ENCODE measurements around the gene ZNF691.
"Not testable (repeated sequence)": the region's sequence is repeated elsewhere in the genome, so short reads cannot be mapped to it uniquely, and the experiment has no call there.

Gene ZNF691

DNA sequence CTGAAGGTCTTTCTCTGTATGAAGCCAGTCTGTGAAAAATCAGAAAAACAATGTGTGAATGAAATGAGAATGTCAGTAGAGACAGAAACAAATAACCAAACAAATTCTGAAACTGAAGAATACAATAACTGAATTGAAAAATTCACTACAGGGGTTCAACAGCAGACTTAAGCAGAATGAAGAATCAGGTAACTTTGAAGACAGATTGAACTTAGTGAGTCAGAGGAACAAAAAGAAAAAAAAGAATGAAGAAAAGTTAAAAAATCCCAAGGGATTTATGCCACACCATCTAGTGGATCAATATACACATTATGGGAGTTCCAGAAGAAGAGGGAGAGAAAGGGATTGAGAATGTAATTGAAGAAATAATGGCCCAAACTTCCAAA, 14.6 kb downstream of the ZNF691 start:
- no peak for DNase-seq

- DNase-seq = no peak
Measured at GRCh38 chr1:42866549-42866948, 20.1 kb downstream of the ZNF691 start.

DNA sequence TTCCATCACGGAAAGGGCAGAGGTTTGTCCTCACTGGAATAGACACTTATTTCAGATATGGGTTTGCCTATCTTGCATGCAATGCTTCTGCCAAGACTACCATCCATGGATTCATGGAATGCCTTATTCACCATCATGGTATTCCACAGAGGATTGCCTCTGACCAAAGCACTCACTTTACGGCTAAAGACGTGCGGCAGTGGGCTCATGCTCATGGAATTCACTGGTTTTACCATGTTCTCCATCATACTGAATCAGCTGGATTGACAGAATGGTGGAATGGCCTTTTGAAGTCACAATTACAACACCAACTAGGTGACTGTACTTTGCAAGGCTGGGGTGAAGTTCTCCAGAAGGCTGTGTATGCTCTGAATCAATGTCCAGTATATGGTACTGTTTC, 22.1 kb downstream of the ZNF691 start:
- not testable (repeated sequence) for DNase-seq

GRCh38 chr1:42869254-42869653, 22.8 kb downstream of the ZNF691 start:
- not testable (repeated sequence) for DNase-seq

GRCh38 chr1:42869751-42870150, 23.3 kb downstream of the ZNF691 start:
- DNase-seq = not testable (repeated sequence)

- not testable (repeated sequence) for DNase-seq
Measured at GRCh38 chr1:42873108-42873507, 26.7 kb downstream of the ZNF691 start.

DNA sequence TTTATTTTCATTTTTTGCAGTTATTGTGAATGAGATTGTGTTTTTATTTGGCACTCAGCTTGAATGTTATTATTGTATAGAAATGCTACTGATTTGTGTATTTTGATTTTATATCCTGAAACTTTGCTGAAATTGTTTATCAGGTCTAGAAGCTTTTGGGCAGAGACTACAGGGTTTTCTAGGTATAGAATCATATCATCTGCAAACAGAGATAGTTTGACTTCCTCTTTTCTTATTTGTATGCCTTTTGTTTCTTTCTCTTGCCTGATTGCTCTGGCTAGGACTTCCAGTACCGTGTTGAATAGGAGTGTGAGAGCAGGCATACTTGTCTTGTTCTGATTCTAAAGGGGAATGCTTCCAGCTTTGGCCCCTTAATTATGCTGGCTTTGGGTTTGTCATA, 27.3 kb downstream of the ZNF691 start:
- peak; percentile 2 to 20 for DNase-seq

GRCh38 chr1:42876009-42876408, 29.6 kb downstream of the ZNF691 start:
- DNase-seq = no peak

DNA sequence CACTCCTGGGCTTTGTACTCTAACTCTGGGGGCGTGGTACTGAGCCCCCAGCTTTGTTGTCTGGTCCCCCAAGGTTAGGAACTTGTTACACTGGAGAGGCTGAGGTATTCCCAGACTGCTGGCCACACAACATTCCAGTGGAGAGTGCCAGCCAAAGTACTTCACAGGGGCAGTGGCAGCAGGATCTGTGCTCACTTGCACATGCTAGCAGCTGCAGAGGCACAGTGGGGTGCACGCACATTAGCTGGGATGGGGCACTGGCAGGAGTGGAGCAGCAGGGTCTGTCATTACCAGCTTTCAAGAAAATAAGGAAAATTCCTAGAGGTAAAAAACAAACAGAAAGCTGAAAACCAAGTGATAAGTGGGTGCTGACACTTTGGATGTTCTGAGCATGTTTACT, 31.0 kb downstream of the ZNF691 start:
- DNase-seq = no peak

DNA sequence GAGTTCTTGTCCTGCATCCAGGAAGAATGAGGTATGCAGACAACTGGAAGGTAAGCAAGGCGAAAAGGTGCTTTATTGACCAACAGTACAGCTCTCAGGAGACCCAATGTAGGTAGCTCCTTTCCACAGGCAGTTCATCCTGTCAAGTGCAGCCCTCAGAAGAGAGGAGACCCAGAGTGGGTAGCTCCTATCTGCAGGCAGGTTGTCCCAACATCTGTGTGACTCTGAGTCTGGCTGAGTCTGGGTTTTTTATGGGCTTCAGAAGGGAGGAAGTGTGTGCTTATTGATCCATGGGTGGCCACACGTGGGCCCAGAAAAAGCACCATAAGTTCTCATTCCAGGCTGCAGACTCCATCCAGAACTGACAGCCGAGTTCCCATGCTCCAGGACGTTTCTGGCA, 34.0 kb downstream of the ZNF691 start:
- DNase-seq = no peak

DNA sequence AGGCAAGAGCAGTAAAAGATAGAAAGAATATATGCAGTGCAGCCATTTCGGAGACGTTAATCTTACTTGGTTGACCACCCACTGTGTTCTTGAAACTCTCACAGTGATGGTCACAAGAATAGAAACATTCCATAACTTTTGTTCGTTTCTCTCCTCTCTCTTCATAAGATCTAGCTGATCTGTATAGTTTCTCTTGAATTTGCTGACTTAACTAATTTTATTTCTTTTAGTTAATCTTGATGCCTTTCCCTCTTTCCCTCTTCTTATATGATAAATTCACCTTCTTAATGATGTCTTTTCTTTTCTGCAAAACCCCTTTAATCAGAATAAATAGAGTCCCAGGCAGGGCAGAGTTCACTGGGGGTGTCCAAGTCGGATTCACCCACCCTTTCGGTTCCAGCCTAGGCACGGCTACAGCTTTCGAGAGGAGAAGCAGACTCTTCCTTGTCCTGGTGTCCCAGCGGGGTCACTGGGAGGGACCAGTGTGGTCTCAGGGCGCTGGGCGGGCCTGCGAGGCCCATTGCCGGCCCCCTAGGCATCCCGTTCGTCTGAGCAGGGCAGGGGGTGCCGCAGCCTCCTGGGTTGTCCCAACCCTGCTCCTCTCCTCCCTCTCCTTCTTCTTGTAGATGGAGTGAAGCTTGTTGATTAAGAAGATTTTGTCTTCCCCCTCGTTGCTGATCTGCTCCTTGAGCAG, 39.8 kb downstream of the ZNF691 start:
- no peak for DNase-seq

DNA sequence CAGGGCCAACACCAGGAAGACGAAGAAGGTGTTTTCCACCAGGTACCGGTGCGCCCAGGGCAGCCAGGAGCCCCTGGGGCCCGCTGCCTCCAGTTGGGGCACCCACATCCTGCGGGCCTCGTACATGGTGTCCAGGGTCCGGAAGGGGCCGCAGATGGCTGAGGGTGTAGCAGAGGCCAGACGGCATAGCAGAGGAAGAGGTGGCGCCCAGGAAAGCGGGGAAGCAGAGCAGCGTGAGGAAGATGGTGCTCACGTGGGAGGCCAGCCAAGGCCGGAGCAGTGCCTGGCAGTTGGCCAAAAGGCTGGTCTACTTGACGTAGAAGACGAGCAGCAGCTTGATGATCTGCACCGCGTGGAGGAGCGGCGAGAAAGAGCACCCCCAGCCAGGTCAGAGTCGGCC, 40.4 kb downstream of the ZNF691 start:
- no peak for DNase-seq

GRCh38 chr1:42887366-42887765, 41.0 kb downstream of the ZNF691 start:
- DNase-seq = no peak

DNA sequence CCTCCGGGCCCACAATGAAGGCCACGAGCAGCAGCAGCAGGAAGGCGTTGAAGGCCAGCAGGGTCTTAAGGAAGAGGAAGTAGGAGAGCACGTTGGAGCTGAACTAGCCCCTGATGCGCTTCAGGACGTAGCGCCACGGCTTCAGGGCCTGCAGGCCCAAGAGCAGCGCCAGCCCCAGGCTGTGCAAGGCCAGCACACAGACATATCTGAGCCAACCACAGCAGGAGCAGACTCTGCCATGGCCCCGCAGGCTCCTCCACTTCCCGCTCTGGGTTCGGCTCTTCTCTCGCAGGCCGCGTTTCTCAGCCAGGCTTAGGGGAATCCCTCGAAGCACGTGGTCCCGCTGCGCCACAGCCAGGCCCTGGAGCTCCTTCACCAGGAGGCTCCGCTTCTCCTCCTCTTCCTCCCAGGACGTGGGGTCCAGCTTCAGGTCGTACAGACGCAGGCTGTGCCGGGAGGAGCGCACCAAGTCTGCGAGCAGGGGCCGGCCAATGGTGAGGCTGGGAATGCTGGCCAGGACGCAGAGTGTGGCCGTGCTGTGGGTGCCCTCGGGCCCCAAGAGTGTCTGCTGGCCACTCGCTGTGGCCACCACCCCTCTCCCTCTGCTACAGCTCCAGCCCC, 41.7 kb downstream of the ZNF691 start:
- peak in 1 of 2 experiments; percentile 6 for DNase-seq

DNA sequence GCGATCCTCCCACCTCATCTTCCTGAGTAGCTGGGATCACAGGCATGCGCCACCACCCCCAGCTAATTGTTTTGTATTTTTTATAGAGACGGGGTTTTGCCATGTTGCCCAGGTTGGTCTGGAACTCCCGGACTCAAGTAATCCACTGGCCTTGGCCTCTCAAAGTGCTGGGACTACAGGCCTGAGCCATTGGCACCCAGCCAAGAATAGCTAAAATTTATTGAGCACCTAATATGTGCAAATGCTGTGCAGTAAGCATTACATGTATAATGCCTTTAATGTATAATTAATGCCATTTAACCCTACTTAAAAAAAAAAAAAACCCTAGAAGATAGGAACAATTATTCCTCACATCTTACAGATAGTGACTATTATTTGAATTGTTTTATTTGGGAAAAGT, 42.9 kb downstream of the ZNF691 start:
- no peak for DNase-seq

- DNase-seq = no peak
Measured at GRCh38 chr1:42891465-42892138, 45.2 kb downstream of the ZNF691 start.

- DNase-seq = not testable (repeated sequence)
Measured at GRCh38 chr1:42899960-42900359, 53.5 kb downstream of the ZNF691 start.

Data from Kasumi-1 (cell line).